Hippocampal formation (tissue), 2 donors: ENCODE results near the gene BCR.

ENCODE experiments used
- DNase-seq, 2 donors: peaks; one replicate each; lab custom pipeline; 2025; lab: John Stamatoyannopoulos, UW

BCR gene

GRCh38 chr22:23276656-23277582 lies 96.6 kb downstream of the BCR start:
- DNase-seq: no peak

- no peak for DNase-seq
Measured at GRCh38 chr22:23277583-23278295, 97.4 kb downstream of the BCR start.

- no peak for DNase-seq
Measured at GRCh38 chr22:23278883-23279675, 98.8 kb downstream of the BCR start.

GRCh38 chr22:23279781-23280180 lies 99.5 kb downstream of the BCR start:
- DNase-seq: no peak

GRCh38 chr22:23280356-23281052 lies 100.2 kb downstream of the BCR start:
- no peak for DNase-seq

DNA sequence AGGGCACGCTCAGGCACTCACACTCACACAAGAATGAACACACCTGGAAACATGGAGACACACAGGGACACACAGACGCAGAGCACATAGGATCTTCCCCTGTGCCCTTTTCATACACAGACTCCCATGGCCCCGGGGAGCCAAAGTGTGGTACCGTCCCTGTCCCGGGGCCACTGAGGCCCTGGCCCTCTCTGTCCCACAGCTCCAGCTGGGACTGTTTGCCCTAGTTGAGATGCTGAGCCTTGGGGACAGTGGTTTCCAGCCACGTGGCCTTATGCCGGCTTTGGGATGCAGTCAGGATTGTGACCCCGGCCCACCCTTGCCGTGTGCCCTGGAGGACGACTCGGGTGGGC lies 100.7 kb downstream of the BCR start:
- DNase-seq: no peak

DNA sequence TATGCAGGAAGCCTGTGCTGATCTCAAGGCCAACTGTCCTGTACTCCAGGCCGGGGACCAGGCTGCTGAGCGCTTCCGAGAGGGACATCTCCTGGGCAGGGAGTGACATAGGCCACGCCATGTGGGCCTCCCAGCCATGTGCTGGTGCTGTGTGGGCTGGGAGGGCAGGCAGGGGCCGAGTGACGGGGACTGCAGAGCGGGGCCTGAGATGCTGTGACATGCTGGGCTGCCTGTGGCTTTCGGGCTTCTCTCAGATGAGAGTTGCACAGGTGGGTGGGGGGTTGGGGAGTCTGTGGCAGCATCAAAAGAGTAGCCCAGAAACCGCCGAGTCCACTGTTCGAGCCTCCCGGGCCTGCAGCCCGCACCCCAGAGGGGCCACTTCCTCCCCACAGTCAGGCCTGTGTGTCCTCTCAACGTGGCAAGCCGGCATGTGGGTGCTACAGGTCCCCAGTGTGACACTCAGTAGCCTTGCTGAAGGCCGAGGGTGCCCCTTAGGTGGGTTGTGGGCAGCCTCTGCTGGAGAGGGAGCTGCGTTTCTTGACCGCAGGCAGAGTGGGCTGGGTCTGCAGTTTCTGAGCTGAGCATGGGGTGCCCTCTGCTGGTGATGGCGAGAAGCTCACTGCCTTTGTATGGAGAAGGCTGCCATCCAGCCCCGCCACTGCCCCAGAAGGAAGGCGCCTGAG lies 101.2 kb downstream of the BCR start:
- peak; percentile 73 to 74 for DNase-seq

DNA sequence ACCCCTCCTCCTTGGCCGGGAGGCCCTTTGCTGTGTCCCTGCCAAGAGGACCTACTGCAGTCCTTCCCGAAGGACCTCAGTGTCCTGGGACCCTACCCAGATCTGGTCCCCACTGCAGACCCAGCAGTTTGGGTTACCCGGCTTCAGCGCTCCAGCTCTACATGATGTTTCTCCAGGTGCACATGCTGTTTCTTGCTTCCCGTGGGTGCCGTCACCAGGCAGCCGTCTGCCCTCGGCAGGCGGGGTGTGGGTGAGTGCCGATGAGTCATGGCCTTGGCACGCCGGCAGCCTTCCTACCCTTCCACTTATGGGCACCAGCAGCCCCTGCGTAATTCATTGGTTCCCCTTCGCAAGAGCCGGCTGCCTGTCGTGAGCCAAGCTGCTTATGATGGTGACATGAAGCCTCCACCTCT lies 101.8 kb downstream of the BCR start:
- DNase-seq: peak in 1 of 2 donors; percentile 64

GRCh38 chr22:23282516-23282915 lies 102.2 kb downstream of the BCR start:
- no peak for DNase-seq

DNA sequence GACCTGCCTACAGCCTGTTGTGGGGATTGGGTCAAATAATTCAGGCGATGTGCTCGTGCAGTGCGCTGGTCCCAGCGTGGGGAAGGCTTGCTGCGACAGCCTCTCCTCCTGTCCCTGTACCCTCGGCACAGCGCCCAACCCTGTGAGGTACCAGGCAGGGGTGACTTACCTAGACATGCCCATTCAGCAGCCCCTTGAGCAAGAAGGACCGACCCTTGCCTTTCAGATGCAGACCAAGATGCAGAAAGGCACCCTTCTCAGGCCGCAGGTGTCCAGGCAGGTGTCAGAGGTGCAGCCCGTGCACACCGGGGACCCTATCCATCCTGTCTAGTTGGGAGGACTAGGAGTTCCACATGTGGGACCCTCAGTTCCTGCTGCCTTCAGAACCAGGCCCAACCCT lies 102.7 kb downstream of the BCR start:
- no peak for DNase-seq

GRCh38 chr22:23283591-23284503 lies 103.5 kb downstream of the BCR start:
- no peak for DNase-seq

GRCh38 chr22:23284504-23285033 lies 104.3 kb downstream of the BCR start:
- DNase-seq: no peak

GRCh38 chr22:23285236-23285635 lies 104.9 kb downstream of the BCR start:
- no peak for DNase-seq

GRCh38 chr22:23285734-23286133 lies 105.4 kb downstream of the BCR start:
- no peak for DNase-seq

DNA sequence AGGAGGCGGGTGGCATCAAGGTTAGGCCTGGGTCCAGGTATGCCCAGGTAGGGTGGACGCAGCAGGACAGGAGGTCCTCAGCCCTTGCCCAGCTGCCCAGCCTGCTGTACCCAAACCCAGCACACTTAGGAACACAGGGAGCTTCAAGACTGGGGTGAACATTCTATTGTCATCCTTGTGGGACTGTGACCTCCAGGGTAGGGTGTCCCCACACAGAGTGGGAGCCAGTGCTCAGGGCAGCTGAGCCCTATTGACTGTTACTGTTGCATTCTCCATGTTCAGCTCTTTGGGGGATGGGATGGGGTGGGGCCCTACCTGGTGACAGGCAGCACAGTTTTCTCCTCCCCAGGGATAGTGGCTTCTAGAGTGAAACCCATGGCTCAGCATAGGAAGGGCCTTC lies 106.0 kb downstream of the BCR start:
- no peak for DNase-seq

DNA sequence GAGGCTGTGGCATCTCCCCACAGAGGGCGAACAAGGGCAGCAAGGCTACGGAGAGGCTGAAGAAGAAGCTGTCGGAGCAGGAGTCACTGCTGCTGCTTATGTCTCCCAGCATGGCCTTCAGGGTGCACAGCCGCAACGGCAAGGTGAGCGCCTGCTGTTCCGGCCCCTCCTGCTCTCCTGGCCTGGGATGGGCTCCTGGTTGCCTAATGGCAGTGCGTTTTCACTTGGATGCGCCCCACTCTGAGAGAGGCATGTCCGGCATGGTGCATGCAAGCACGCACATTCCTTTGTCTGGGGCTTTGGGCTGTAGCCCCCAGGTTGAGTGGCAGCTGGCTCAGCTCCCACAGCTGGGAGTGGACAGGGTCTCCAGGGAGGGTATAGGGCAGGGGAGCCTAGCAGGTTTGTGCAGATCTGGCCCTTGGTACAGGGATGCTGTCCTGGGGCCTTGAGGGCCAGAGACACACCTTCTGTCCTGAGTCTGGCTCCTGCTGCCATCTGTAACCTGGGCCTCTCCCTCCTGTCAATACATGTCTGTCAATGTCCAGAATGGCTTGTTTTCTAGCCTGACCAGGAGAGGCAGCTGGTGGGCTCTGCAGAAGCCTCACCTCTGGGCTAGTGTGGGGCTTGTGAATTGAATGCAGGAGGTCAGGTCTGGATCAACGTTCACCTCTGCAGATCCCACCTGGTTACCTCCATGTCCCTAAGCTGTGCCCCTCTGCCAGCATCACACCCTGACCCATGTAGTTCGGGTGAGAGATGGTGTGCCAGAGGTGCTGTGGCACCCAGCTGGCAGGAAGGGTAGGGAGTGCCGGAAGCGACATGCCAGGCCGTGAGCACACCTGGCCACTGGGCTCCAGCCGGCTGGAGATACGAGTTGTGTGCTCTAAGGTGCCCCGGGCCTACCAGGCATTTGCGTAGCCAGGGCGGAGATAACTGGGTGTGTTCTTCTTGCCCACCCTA lies 107.1 kb downstream of the BCR start:
- no peak for DNase-seq

GRCh38 chr22:23288301-23289129 lies 108.2 kb downstream of the BCR start:
- DNase-seq: no peak

DNA sequence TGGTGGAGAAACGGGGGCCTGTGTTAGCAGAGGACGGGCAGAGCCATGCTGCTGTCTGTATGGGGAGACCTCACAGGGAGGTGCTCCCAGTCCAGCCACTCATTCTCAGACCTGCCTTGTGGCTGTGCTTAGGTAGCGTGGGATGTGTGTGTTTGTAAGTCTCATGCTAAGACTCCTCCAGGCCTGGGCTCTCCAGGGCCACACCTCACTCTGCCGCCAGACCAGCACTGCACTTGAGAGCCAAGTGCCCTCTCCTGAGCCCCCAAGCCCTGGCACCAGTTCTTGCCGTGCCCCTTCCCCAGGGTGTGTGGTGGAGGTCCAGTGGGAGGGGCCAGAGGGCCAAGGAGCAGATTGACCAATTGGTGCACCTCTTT lies 108.8 kb downstream of the BCR start:
- DNase-seq: no peak
